LNCaP clone FGC (cell line): ENCODE data around the gene EPC1.

Experiments used
- DNase-seq: peaks from one replicate; pipeline ENCODE4 v3.0.0-alpha.2; 2011; ENCODE audit warnings: low read depth
- H3K4me3 ChIP-seq: 2 replicates; pipeline ENCODE4 v1.5.1; 2011; ENCODE audit warnings: mild to moderate bottlenecking, low read depth, low read length, control low read depth
- TF ChIP-seq, protein P1 (sequence below): IDR thresholded peaks from 2 replicates; pipeline ENCODE4 v1.5.1; 2012; ENCODE audit warnings: mild to moderate bottlenecking; ENCODE audit not compliant: control insufficient read depth, insufficient read depth; ENCODE audit errors: extremely low read depth

The EPC1 gene

DNA sequence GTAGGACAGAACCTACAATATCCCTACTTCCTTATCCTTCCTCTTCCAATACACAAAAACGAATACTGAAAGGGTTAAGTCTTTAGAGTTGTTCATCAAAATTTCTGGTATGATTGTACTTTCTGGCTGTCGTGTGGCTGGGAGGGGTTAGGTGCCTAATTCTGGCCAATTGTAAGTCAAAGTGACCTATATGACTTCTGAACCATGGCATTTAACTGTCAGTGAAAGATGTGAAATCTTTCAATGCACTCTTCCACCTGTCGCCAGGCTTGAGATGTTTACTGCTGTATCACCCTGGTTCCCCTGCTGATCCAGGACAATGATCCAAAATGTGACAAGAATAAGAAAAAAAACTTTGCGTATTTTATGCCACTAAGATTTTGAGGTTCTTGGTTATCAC, 20.8 kb downstream of the EPC1 start:
- DNase-seq = no peak
- H3K4me3 ChIP-seq = no peak overlapping the region
- TF ChIP-seq, protein P1, sequence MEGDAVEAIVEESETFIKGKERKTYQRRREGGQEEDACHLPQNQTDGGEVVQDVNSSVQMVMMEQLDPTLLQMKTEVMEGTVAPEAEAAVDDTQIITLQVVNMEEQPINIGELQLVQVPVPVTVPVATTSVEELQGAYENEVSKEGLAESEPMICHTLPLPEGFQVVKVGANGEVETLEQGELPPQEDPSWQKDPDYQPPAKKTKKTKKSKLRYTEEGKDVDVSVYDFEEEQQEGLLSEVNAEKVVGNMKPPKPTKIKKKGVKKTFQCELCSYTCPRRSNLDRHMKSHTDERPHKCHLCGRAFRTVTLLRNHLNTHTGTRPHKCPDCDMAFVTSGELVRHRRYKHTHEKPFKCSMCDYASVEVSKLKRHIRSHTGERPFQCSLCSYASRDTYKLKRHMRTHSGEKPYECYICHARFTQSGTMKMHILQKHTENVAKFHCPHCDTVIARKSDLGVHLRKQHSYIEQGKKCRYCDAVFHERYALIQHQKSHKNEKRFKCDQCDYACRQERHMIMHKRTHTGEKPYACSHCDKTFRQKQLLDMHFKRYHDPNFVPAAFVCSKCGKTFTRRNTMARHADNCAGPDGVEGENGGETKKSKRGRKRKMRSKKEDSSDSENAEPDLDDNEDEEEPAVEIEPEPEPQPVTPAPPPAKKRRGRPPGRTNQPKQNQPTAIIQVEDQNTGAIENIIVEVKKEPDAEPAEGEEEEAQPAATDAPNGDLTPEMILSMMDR = no peak

DNA sequence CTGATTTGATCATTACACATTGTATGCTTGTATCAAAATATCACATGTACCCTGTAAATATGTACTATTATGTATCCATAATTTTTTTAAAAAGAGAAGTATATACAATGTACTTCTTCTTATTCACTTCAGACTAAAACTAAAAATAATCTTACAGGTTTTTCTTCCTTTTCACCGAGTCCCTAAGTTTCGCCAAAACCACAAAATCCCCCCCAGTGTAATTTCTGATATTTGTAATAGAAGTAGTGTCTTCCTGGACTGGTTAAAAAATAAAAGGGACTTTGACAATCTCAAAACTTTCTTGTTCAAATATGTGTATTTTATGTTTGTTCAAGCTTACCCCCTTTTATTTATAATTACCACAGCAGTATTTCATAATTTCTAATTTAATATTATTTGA, 23.9 kb downstream of the EPC1 start:
- TF ChIP-seq, protein P1 = no peak
- no peak for DNase-seq
- H3K4me3 ChIP-seq = no peak overlapping the region

DNA sequence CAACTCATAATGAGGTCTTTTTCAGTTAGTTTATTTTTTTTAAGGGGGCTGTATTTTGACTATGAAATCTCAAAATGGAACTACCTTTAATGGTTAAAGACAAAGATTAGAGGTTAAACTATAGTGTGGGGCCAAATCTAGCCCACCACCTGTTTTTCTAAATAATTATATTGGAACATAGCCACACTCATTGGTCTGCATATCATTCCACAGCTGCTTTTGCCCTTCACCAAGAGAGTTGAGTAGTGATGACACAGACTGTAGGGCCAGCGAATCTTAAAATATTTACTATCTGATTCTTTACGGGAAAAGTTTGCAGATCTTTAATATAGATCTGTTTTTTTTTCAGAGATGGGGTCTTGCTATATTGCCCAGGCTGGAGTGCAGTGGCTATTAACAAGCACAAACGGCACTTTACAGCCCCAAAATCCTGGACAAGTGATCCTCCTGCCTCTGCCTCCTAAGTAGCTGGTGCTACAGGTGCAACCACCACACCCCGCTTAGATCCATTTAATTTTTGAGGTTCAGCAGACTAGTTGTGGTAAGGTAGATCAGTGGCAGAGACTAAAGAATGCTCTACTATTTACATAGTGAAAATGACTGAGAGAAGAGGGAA, 25.8 kb downstream of the EPC1 start:
- DNase-seq = no peak
- TF ChIP-seq, protein P1 = no peak
- no peak overlapping the region for H3K4me3 ChIP-seq

DNA sequence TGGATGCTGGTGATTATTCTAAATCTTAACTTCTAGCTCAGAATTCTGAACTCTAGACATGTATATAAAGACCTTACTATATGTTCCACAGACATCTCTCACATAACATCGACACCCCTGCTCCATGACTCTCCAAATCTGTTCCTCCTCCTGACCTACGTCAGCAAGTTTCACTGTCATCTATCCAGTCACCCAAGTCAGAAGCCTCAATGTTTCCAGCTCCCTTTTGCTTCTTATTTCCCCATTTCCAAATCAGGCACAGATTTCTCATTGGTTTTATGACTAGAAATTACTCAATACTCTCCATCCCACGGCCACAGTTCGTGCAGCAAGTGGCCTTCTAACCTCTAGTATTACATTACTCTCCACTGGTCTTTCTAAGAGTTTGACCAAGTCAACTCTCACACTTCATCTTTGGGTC, 28.5 kb downstream of the EPC1 start:
- H3K4me3 ChIP-seq = no peak overlapping the region
- TF ChIP-seq, protein P1 = no peak
- no peak for DNase-seq

DNA sequence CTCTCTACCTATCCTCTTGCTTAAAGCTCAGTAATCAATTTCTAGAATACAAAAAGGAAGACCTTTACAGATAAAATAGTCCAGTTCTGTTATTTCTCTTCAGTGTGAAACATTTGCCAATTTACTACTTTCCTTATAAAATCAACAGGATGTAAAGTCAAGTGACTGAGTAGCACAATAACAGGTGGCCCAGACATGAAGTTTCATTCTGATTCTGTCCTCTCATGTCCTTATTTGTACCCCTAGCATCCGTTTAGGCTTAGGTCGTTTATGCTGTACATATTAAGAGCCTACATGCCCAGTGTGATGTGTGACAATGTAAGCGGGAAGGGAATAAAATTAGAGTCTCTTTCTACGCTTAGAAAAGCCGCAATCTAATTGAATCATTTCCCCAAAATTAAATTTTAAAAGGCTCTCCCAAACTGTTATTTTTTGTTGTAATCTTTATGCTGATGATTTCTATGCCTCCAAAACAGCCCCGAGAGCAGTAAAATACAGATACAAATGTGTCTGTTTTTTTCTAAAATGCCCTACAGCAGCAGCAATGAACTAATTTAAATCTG, 29.1 kb downstream of the EPC1 start:
- TF ChIP-seq, protein P1 = no peak
- no peak for DNase-seq
- H3K4me3 ChIP-seq = no peak overlapping the region

DNA sequence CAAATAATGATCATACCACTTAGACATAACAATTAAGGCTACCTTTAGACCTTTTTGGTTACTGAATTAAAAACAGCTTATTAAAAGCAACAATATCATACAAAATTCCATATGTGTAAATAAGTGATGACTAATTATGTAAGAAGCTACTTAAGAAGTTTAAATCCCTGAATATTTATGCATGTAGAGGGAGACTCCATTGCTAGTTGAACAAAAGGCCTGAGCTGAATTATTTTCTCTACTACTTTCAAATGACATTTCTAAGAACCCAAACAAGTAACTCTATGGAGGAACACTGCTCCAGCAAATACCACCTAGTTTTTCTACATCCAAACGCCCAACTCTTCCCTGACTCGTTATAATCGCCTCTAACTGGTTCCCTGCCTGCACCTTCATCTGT, 31.5 kb downstream of the EPC1 start:
- TF ChIP-seq, protein P1 = no peak
- DNase-seq = no peak

DNA sequence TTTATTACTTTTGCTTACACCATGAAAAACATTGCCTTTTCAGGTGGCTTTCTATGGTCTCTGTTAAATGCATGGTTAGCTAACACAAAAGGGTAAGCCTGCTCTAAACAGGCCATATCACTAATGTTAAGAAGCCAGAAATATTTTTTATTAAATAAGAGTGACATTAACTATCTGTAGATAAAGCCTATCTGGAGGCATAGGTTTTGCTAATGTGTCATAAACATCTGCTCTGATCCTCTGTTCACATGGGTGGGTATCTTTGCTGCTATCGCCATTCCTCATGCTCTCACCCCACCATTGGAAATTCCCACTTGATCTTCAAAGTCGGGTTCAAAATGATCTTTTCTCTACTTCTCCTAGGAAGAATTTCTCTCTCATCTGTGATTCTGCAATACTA, 32.4 kb downstream of the EPC1 start:
- no peak for DNase-seq
- no peak overlapping the region for H3K4me3 ChIP-seq
- TF ChIP-seq, protein P1 = no peak

More for the DNA sequence above, 31.5 kb downstream of the EPC1 start:
- H3K4me3 ChIP-seq = no peak overlapping the region
